WTC11 (cell line): ENCODE measurements around the gene USF3.

Experiments
- ARID4B ChIP-seq: sonication (generic); formaldehyde crosslinking; IDR thresholded peaks from 2 replicates; pipeline ENCODE4 v1.8.0; 2023; ENCODE audit warnings: missing genetic modification reagents, mild to moderate bottlenecking, borderline replicate concordance
- ATF1 ChIP-seq: sonication (generic); formaldehyde crosslinking; IDR thresholded peaks from 2 replicates; pipeline ENCODE4 v1.8.1; 2023; ENCODE audit warnings: mild to moderate bottlenecking, moderate library complexity, missing genetic modification reagents
- CTCF ChIP-seq: fragments of 200-600 bp; IDR thresholded peaks from 2 replicates; pipeline ENCODE4 v1.8.0; 2022; ENCODE audit warnings: antibody characterized with exemption
- IRF1 ChIP-seq: sonication (generic); formaldehyde crosslinking; IDR thresholded peaks from 2 replicates; pipeline ENCODE4 v1.8.0; 2023; ENCODE audit warnings: missing genetic modification reagents
- JUN ChIP-seq: sonication (generic); formaldehyde crosslinking; IDR thresholded peaks from 2 replicates; pipeline ENCODE4 v1.8.0; 2023; ENCODE audit warnings: mild to moderate bottlenecking, missing genetic modification reagents
- MLX ChIP-seq: sonication (generic); formaldehyde crosslinking; IDR thresholded peaks from 2 replicates; pipeline ENCODE4 v1.8.1; 2023; ENCODE audit warnings: mild to moderate bottlenecking, missing genetic modification reagents, moderate library complexity
- NR2C2 ChIP-seq: sonication (generic); formaldehyde crosslinking; IDR thresholded peaks from 2 replicates; pipeline ENCODE4 v1.8.0; 2022; ENCODE audit warnings: mild to moderate bottlenecking, missing genetic modification reagents
- RELA ChIP-seq: sonication (generic); formaldehyde crosslinking; IDR thresholded peaks from 2 replicates; pipeline ENCODE4 v1.8.1; 2022; ENCODE audit warnings: missing genetic modification reagents, mild to moderate bottlenecking, borderline replicate concordance
- USF2 ChIP-seq: sonication (generic); formaldehyde crosslinking; IDR thresholded peaks from 2 replicates; pipeline ENCODE4 v1.8.1; 2023; ENCODE audit warnings: mild to moderate bottlenecking, missing genetic modification reagents, moderate library complexity
- ZNF121 ChIP-seq: sonication (generic); formaldehyde crosslinking; IDR thresholded peaks from 2 replicates; pipeline ENCODE4 v1.8.0; 2023; ENCODE audit warnings: missing genetic modification reagents
- ZNF263 ChIP-seq: sonication (generic); formaldehyde crosslinking; IDR thresholded peaks from 2 replicates; pipeline ENCODE4 v1.8.1; 2022; ENCODE audit warnings: low read depth, mild to moderate bottlenecking, moderate library complexity, missing genetic modification reagents
- ZNF512 ChIP-seq: sonication (generic); formaldehyde crosslinking; IDR thresholded peaks from 2 replicates; pipeline ENCODE4 v1.8.1; 2022; ENCODE audit warnings: missing genetic modification reagents, borderline replicate concordance
- ZSCAN18 ChIP-seq: fragments of 250-450 bp; sonication (Bioruptor Pico); IDR thresholded peaks from 2 replicates; pipeline ENCODE4 v2.1.2; 2022; ENCODE audit warnings: mild to moderate bottlenecking, moderate library complexity

GRCh38 chr3:113719758-113720157, 23.3 kb upstream of the USF3 start:
- no peak for TF ChIP-seq CTCF
- TF ChIP-seq ARID4B, result no peak
- no peak for TF ChIP-seq USF2 (CRISPR knock-in tag)
- TF ChIP-seq MLX, result no peak
- TF ChIP-seq IRF1 (CRISPR knock-in tag), result no peak
- TF ChIP-seq ATF1 (CRISPR knock-in tag), result no peak
- no peak for TF ChIP-seq RELA (CRISPR knock-in tag)
- no peak for TF ChIP-seq ZNF121 (CRISPR knock-in tag)
- no peak for TF ChIP-seq NR2C2 (CRISPR knock-in tag)
- no peak for TF ChIP-seq ZSCAN18 (CRISPR knock-in tag)
- TF ChIP-seq JUN, result no peak
- no peak for TF ChIP-seq ZNF263
- TF ChIP-seq ZNF512 (CRISPR knock-in tag), result no peak
